HG03565 (cell line): ENCODE data around the gene UNC5CL.

Experiments
- ATAC-seq: cut with Tn5 transposase; IDR thresholded peaks from one replicate; pipeline ENCODE4 v1.9.1; 2021; ENCODE audit warnings: mild to moderate bottlenecking, moderate library complexity; ENCODE audit not compliant: unreplicated experiment

The UNC5CL gene, protein sequence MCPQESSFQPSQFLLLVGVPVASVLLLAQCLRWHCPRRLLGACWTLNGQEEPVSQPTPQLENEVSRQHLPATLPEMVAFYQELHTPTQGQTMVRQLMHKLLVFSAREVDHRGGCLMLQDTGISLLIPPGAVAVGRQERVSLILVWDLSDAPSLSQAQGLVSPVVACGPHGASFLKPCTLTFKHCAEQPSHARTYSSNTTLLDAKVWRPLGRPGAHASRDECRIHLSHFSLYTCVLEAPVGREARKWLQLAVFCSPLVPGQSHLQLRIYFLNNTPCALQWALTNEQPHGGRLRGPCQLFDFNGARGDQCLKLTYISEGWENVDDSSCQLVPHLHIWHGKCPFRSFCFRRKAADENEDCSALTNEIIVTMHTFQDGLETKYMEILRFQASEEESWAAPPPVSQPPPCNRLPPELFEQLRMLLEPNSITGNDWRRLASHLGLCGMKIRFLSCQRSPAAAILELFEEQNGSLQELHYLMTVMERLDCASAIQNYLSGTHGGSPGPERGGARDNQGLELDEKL

DNA sequence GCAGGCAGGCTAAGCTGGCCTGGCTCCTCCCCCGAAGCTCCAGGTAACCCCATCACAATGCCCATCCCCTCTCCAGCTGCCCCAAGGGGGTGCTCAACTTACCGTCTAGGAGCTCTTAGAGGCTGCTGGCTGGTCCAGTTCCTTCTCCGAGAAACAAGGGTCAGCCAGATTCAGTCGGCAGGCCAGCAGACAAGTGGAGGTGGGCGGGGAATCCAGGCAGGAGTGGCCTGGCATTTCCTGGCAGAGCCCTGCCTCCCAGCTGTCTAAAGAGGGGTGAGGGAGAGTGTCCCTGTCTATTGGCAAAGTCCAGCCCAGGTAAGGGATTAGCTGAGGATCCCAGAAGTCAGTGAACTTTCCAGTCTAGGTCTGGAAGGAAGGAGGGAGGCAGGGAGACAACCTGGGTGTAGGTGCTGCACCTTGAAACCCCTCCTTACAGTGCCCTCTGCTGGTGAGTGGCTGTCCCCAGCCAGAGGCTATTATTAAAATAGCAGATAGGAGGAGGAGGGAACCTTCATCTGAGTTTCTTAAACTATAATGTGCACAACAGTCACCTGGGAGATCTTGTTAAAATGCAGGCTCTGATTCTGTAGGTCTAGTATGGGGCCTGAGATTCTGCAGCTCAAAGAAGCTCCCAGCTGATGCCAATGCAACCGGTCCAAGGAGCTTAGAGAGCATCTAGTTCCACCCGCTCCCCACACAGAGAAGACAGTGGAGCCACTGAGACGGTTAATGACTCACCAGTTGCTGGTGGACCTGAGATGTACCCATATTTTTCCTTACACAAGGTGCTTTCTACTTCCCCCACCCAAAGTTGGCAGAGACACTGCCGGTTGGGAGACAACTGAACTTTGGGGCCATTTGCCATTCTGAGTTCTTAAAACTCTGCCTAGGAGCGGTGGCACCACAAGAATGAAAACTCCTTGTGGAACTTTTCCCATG, at the start of gene UNC5CL:
UNC5CL (minus strand) TSS at position 162 of the 939 bp plus-strand sequence. CDS start 4,147 bp downstream, outside the sequence.
- no peak for ATAC-seq

DNA sequence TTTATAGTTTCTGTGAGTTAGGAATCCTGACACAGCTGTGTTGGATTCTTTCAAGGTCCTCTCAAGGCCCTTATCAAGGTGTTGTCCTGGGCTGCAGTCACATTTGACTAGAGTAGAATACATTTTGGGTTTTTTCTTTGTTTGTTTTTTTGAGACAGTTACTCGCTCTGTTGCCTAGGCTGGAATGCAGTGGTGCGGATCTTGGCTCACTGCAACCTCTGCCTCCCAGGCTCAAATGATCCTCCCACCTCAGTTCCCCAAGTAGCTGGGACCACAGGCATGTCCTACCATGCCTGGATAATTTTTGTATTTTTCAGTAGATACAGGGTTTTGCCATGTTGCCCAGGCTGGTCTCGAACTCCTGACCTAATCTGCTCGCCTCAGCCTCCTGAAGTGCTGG, 49.4 kb upstream of the UNC5CL start:
- no peak for ATAC-seq

DNA sequence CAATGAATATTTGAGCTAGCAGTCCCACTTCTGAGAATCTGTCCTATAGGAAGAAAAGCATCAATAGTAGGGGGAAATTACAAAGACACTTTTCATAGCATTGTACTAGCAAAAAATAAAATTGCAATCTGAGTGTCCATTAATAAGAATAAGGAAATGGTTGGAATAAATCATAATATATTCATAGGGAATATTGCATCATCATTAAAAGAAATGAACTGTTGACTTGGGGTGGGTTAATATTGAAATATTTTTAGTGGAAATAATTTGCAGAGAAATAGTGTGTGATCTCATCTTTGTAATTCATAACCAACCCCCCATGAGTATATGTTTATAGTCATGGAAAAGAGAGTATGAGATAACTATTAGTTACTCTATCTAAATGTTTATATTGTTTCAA, 46.2 kb upstream of the UNC5CL start:
- no peak for ATAC-seq

DNA sequence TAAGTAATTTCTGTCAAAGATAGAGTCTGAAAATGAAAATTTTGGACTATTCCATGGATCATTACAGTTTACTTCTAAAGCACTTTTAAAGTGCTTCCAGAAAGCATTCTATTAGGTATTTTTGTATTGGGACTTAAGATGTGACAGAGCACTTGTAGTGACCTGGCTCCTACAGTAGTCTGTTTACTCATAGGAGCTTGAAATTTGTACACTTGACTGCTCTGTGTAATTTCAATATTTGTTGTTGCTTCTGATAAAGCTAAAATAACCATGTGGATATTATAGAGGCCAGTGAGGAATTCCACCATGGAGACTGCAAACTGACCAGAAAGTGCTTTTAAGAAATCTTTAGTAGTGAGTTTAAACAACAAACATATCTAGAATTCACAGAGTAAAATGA, 44.1 kb upstream of the UNC5CL start:
- no peak for ATAC-seq

DNA sequence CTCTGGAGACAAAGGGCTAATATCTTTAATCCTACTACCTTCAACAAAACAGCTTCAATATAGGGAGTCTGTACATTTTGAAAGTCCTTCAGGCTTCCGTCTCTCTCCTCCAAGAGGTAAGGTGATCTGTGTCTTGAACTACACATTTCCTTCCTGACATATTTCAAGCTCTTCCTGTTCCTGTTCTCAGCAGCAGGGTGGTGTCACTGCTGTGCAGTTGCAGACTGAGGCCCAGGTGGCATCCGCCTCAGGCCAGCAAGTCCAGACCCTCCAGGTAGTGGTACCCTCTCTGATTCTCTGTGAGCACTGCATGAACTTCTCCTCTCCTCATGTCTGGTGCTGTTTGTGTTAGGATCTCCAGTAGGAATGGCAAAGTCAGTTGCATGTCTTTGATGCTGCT, 41.6 kb upstream of the UNC5CL start:
- no peak for ATAC-seq

DNA sequence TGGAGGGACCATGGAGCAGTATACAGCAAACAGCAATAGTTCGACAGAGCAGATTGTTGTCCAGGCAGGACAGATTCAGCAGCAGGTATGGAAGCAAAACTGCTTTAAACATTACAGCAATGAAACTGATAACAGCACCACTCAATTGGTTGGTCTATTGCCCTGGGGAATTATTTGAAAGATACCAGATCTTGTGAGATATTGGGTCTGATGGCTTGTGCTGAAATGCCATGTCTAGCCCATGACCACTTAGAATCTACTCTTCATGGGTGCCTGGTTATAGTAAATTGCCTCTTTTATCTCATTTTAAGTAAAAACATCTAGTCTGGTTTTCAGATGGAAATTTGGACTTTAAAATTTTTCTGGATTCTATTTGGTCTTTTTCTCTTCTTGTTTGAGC, 40.1 kb upstream of the UNC5CL start:
- ATAC-seq: no peak

DNA sequence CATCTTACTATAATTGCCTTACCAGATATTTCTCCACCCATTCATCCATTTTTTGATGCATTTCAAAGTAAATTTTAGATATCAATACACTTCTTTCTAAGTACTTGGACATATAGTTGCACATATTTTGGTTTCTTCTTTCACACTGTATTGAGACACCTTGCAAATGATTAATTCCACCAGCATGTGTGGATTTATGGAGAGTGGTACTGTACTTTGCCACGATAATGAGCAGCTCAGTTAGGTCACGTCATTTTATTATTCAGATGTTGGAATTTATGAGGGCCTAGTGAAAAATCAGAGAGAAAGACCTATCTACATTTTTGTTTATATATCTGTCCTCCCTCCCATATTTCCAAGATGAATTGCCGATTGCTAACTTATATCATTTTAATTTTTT, 39.1 kb upstream of the UNC5CL start:
- ATAC-seq: no peak

DNA sequence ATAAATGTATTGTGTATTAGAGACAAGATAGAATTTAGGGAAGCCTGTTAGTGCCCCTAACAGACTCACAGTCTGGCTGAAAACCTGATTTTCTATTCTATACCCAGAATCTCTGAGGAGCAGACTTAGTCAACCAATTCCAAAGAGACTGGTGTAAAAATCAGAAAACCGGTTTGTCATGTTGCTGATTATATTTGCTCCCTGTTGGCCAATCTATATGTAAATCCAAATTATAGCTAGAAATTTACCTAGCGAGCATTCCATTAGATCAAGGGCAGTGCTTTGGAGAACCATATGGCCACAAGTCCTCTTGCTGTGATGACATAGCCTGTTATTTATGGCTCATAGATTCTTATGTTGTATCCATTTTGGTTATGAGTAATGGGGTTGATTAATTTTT, 38.5 kb upstream of the UNC5CL start:
- ATAC-seq: no peak

DNA sequence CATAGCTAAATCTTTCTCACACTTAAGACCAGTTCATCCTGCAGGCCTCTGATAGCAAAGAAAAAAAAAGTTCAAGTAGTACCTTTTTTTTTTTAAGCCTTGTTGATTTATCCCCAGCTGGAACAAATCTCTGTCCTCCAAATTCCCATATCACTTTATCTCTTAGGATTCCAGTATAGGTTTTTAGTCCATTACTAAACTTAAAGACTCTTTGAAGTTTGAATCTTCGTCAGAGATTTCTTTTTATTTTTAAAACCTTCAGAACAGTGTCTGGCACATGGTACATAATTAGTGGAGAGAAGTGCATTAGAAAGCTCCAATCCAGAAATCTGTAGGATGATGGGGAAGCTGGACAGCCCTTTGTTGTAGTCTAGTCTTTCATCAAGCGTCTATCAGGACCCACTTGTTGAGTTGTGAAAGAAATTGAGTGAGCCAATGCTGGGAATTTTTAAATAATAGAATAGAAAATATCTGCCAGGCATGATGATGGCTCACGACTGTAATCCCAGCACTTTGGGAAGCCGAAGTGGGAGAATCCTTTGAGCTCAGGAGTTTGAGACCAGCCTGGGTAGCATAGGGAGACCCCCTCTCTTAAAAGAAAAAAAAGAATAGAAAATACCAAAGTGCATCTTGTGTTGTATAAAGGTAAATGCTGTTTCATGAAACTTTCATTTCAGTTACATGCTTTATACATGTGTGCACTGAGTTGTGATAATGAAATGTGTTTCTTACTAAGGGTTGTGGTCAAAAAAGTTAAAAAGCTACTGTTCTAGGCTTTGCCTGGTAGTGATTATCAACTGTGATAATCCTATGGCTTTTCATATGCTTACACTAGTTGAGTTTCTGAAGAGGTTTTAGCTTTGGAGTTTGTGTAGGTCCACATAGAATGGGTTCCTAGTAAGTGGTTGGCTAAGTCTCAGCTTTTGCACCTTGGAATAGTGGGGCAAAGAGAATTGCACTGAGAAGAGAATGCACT, 36.9 kb upstream of the UNC5CL start:
- ATAC-seq: no peak

DNA sequence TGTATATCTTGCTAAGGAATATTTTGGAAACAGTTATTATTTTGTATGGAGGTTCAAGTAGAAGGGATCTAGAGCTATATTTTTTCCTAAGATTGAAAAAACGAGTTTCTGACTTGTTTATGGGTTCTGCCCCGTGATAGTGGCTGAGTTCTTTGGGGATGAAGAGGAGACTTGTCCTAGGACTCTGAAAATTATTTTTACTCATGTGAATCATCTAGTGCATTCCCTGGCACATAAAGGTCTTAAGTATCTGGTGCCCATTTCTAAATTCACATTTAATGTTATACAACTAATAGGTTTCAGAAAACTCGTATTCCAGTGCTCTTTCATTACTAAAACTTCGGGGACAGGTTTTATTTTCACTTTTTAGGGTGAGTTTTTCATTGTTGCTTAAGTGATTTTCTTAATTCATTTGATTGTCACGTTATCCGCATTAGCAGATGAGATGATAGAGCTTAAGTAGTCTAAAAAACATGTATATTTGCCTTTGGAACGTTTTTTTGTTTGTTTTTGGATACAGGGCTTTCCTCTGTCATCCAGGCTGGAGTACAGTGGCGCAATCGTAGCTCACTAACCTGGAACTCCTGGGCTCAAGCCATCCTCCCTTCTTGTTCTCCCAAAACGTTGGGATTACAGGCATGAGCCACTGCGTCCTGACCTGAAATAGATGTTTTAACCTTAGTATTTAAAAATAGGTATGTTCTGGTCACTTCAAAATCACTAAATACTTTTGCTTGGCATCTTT, 35.8 kb upstream of the UNC5CL start:
- no peak for ATAC-seq

DNA sequence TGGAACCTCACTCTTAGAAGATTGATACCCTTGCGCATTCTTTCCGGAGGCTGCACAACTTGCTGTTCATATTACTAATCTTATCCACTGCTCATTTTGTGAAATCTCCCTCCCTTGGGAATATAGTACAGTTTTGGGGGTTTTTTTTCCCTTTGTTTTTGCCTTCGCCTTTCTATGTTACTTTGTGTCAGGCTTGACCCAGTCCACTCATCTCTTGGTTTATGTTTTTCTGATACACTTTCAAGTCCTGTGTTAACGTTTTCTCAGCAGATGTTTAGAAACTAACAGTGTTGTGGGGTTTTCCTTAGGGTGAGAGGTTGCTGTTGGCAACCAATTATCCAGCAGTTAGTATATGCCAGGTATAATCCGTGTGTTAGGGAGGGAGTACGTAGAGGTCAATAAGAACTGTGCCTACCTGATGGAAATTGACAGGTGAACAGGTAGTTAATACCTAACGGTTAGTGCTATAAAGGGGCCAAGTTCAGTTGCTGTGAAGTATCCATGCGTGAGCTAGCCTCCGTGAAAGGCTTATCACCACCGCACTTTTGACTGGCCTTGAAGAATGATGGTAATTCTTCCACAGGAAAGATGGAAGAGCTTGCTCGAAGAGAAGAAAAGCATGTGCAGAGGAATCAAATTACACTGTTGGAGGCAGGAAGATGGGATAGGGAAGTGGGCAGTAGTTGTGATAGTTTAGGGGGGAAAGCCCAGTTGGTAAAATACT, 35.1 kb upstream of the UNC5CL start:
- no peak for ATAC-seq

DNA sequence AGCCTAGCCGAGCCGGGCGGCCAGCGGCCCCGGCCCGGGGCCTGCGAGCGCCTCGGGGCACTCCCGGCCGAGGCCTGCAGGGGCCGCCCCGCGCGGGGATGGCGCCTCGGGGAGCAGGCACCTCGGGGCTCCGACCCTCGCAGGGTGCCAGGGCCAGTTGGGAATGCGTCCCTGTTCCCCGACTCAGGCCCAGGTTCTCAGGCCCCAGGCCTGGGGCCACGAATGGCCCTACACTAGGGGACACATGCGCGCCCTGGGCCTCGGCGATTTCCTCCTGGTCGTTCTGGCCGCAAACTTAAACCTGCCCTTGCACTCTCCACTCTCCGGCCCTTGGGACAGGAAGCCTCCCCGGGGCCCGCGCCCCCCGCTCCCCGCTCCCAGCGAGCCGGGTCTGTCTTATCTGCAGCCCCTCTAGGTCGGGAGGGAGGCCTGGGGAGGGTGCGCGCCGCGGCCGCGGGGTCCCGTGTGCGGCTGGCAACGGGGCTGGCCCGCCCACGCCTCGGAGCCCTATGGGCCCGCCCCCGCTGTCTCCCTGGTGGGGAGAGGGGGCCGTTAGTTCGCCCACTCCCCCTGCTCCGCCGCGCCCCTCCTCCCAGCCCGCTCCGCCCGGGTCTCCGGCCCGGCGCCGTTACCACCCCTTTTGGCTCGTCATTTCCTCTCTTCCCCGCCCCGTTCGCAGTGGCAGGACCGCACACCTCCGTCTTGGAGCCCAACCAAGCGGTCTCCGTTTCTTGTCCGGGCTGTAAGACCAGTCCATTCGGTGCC, 34.4 kb upstream of the UNC5CL start:
- no peak for ATAC-seq

DNA sequence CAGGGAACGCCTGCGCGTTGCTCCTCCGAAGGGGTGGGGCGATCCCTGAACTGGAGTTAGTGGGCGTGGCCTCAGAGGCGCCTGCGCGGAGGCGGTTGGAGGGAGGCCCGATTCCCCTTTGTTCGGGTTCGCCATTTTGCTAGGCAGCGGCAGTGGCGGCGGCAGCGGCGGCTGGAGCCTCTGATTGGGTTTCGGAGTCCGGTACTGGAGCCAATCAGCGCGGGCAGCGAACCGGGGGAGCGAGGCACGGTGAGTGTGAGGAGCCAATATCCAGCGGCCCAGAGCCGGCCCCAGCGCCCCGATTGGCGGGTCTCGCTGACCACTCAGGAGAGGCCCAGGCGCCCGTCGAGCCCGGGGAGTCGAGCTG, 33.8 kb upstream of the UNC5CL start, which contains the start of gene NFYA:
NFYA (plus strand) TSS at position 139 of the 367 bp plus-strand sequence. CDS start 6,116 bp downstream, outside the sequence.
- peak; percentile 41 for ATAC-seq

DNA sequence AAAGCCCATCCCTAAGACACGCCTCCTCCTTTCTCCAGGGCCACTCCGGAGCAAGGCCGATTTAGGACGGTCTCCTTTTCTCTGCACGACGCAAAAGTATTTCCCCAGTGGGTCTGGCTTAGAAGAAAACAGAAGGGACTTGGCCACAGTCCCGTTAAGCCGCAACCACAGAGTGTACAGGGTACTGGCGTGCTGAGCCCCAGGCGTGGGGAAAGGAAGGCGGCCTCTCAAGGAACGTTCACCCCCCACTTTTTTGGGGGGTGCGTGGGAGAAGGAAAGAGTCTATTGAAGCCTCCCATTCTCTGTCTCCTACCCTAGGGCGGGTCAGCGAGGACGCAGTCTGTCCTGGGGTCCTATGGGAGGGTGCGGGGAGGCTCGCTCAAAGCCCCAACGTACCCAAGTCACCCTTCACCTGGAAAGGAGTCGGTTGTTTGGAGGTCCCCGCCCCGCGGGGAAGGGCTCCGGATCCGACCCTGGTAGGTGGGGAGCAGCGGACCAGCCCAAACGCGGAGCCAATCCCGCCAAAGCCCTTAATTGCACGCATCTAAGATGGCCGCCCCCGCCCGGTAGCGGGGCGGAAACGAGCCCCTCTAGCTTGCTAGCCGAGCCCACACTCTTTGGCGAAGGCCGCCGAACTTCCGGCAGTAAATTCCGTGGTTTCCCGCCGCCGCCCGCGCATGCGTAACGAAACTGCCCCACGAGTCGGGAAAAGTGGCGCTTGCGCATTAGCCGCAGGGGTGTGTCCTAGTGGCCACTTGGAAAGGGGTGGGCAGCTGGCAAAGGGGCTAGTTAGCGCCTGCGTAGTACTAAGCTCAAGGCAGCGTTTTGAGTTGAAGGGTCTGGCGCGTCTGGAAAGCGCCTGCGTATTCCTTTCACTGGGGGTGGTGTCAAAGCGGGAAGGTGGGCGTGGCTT, 33.2 kb upstream of the UNC5CL start, which contains the start of gene OARD1:
OARD1 (minus strand) TSS at position 434 of the 913 bp plus-strand sequence. CDS start 722 bp downstream, outside the sequence.
- peak; percentile 49 for ATAC-seq

DNA sequence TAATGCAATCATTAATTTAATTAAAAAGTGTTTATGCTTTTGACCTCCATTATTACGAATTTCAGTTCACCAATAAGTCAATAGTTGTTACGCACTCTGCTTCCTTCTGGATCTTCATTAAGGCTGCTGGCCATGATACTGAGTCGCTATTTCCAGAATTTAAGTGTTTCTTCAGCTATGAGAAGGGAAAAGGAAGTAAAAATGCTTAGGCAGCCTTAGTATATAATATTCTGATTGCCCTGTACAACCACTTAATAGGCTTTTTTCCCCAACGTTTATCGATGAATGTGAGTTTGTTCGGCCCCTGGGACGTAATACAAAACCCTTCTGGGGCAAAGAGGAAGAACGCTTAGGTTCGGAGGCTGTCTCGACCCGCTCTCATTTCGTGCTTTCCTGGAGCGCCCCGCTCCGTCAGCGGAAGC, 32.5 kb upstream of the UNC5CL start:
- ATAC-seq: no peak

DNA sequence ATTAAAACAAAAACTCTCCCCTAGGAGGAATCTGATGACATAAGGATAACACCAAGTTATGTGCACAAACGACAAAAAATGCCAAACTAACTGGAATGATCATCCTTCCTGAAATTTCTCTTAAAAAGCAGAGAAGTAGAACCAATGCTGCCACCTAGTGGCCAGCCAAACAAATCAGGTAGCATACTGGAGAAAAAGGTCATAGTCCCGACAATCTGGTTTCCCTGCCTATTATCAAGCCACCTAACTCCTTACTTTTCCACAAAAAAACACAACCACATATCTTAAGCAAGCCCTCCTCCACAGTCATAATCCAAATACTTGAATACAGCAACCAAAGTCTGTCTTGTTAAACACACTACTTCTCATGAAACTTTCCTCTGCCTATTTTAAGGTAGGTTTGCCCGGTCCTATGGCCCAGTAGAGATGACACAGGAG, 27.9 kb upstream of the UNC5CL start:
- ATAC-seq: no peak

DNA sequence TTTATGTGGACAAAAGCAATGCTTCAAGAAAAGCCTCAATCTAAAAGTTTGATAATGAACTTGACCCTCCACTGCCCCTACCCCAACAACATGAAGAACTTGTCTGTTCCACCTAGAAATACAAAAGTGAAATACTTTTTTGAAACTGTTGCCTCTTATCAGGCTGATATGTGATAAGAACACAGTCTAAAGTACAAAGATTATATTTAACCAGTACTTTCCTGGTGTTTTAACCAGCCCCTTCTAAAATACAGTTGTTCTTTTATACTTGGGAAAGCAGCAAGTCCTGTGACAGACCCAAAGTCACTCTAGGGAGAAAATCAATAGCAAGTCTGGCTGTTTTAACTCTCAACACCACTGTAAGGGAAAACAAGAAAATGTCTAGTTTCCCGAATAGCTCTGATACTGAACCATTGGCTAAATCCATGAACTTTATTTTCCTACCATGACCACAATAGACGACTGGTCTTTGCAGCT, 26.6 kb upstream of the UNC5CL start:
- ATAC-seq: no peak
